KMS-11 (cell line): Measurements from ENCODE around the gene ASS1.

Source experiments
- H2AFZ ChIP-seq: fragments of 200-600 bp; sonication (generic); 2 replicates; pipeline ENCODE4 v1.6.1; 2016; ENCODE audit warnings: antibody characterized with exemption, mixed run types, low read depth
- H3K27ac ChIP-seq: fragments of 200-600 bp; sonication (generic); 2 replicates; pipeline ENCODE4 v1.6.1; 2016; ENCODE audit warnings: mild to moderate bottlenecking, mixed run types
- H3K27me3 ChIP-seq: fragments of 200-600 bp; sonication (generic); 2 replicates; pipeline ENCODE4 v1.6.1; 2017; ENCODE audit warnings: mild to moderate bottlenecking, low read depth, mixed run types, moderate library complexity; ENCODE audit not compliant: insufficient read depth
- H3K36me3 ChIP-seq: fragments of 200-600 bp; sonication (generic); 2 replicates; pipeline ENCODE4 v1.6.1; 2017; ENCODE audit warnings: mild to moderate bottlenecking, mixed run types; ENCODE audit not compliant: insufficient read depth
- H3K4me1 ChIP-seq: fragments of 200-600 bp; sonication (generic); 2 replicates; pipeline ENCODE4 v1.6.1; 2016; ENCODE audit warnings: mild to moderate bottlenecking, low read depth, mixed run types; ENCODE audit not compliant: poor library complexity, severe bottlenecking
- H3K4me2 ChIP-seq: fragments of 200-600 bp; sonication (generic); 2 replicates; pipeline ENCODE4 v1.7.0; 2016; ENCODE audit warnings: mild to moderate bottlenecking, mixed run types
- H3K4me3 ChIP-seq: fragments of 200-600 bp; sonication (generic); IDR thresholded peaks from 2 replicates; pipeline ENCODE4 v1.6.1; 2017; ENCODE audit warnings: low read depth, low read length, mixed read lengths; ENCODE audit not compliant: insufficient read depth
- H3K79me2 ChIP-seq: fragments of 200-600 bp; sonication (generic); 2 replicates; pipeline ENCODE4 v1.6.1; 2016; ENCODE audit warnings: low read depth, mixed run types; ENCODE audit not compliant: insufficient read depth
- H3K9ac ChIP-seq: fragments of 200-600 bp; sonication (generic); 2 replicates; pipeline ENCODE4 v1.6.1; 2016; ENCODE audit warnings: mild to moderate bottlenecking, mixed run types
- H4K20me1 ChIP-seq: fragments of 200-600 bp; sonication (generic); 2 replicates; pipeline ENCODE4 v1.6.1; 2016; ENCODE audit warnings: mild to moderate bottlenecking, mixed run types; ENCODE audit not compliant: insufficient read depth
- CTCF ChIP-seq: fragments of 200-600 bp; sonication (generic); conservative IDR thresholded peaks from 2 replicates; pipeline ENCODE4 v1.6.1; 2017; ENCODE audit warnings: low read depth, mild to moderate bottlenecking, antibody characterized with exemption, low read length, moderate library complexity, mixed read lengths

ASS1 gene

GRCh38 chr9:130438382-130438981 is 6.3 kb upstream of the ASS1 start:
- Histone ChIP-seq H3K27ac (no peak overlapping the region), H3K4me1 (no peaks in the 10 kb centered on the region), H4K20me1 (no peaks in the 10 kb centered on the region), H3K27me3 (peaks cover 44% of the 10 kb centered on the region), H3K36me3 (no peaks in the 10 kb centered on the region), H2AFZ (no peak overlapping the region), H3K9ac (no peak overlapping the region), H3K4me2 (no peak overlapping the region), H3K79me2 (no peaks in the 10 kb centered on the region), H3K4me3 (no peak overlapping the region)
- no peak for TF ChIP-seq CTCF

- Histone ChIP-seq H3K9ac (no peak overlapping the region), H3K36me3 (no peaks in the 10 kb centered on the region), H2AFZ (no peak overlapping the region), H3K4me2 (no peak overlapping the region), H3K4me1 (no peaks in the 10 kb centered on the region), H3K79me2 (no peaks in the 10 kb centered on the region), H3K27me3 (peaks cover 54% of the 10 kb centered on the region), H4K20me1 (no peaks in the 10 kb centered on the region), H3K27ac (no peak overlapping the region), H3K4me3 (no peak overlapping the region)
- TF ChIP-seq CTCF, result no peak
Measured at GRCh38 chr9:130441031-130441430, 3.7 kb upstream of the ASS1 start.

- Histone ChIP-seq H4K20me1 (no peaks in the 10 kb centered on the region), H3K4me1 (peaks cover 4% of the 10 kb centered on the region), H3K9ac (no peak overlapping the region), H3K36me3 (no peaks in the 10 kb centered on the region), H3K79me2 (no peaks in the 10 kb centered on the region), H3K4me2 (no peak overlapping the region), H3K4me3 (no peak overlapping the region), H3K27me3 (peaks cover 38% of the 10 kb centered on the region), H2AFZ (no peak overlapping the region), H3K27ac (no peak overlapping the region)
- no peak for TF ChIP-seq CTCF
Measured at GRCh38 chr9:130442746-130443455, 1.9 kb upstream of the ASS1 start.

GRCh38 chr9:130443456-130443801 is 1.3 kb upstream of the ASS1 start:
- H2AFZ ChIP-seq, result no peak overlapping the region
- H3K36me3 ChIP-seq, result no peaks in the 10 kb centered on the region
- no peak overlapping the region for H3K27ac ChIP-seq
- no peak overlapping the region for H3K4me3 ChIP-seq
- no peaks in the 10 kb centered on the region for H3K79me2 ChIP-seq
- peaks cover 8% of the 10 kb centered on the region for H3K4me1 ChIP-seq
- no peak for TF ChIP-seq CTCF
- H3K27me3 ChIP-seq, result peaks cover 36% of the 10 kb centered on the region
- H3K4me2 ChIP-seq, result no peak overlapping the region
- H4K20me1 ChIP-seq, result no peaks in the 10 kb centered on the region
- no peak overlapping the region for H3K9ac ChIP-seq
